ENCODE results near the gene RADIL. TPM values are rescaled to one million over a fixed set of nuclear protein-coding genes. Genes with fewer than 3 reads are reported as not detected.

Gene RADIL
- total RNA-seq, 1 experiment from 2014 or later, result 5.6 TPM

- CTCF ChIA-PET, result no interaction called here
- Histone ChIP-seq H3K27ac (ENCODE audit: low read length) (no peak overlapping the region), H3K36me3 (ENCODE audit: low read depth, low read length) (peaks cover 7% of the 10 kb centered on the region; the same call in 1 of the 2 replicates)
Measured at GRCh38 chr7:4763091-4763793, 120.3 kb downstream of the RADIL start.

GRCh38 chr7:4762121-4763055, 121.1 kb downstream of the RADIL start:
- H3K36me3 ChIP-seq (ENCODE audit: low read depth, low read length), result peaks cover 7% of the 10 kb centered on the region; the same call in 1 of the 2 replicates
- H3K27me3 ChIP-seq (ENCODE audit: low read length), result no peaks in the 10 kb centered on the region
- H3K9ac ChIP-seq (ENCODE audit: low read length), result no peak overlapping the region
- no peaks in the 10 kb centered on the region for H3F3A ChIP-seq (ENCODE audit: low read length, unreplicated experiment)
- H2AFZ ChIP-seq (ENCODE audit: low read length), result no peak overlapping the region
- H3K4me1 ChIP-seq (ENCODE audit: insufficient read depth, low read length), result no peaks in the 10 kb centered on the region
- no peak overlapping the region for H3K4me3 ChIP-seq (ENCODE audit: low read length)
- DNase-seq (no peak), ATAC-seq (no peak)
- TF ChIP-seq EZH2phosphoT487 (IDR thresholded peaks at IDR 0.05; ENCODE audit: borderline replicate concordance, low read length) (no peak), CTCF (conservative IDR thresholded peaks at IDR 0.05; ENCODE audit: low read depth, low read length) (no peak)
- H3K79me2 ChIP-seq (ENCODE audit: low read length), result no peaks in the 10 kb centered on the region
- no peaks in the 10 kb centered on the region for H4K20me1 ChIP-seq (ENCODE audit: low read length)
- H3K27ac ChIP-seq (ENCODE audit: low read length), result no peak overlapping the region
- intact Hi-C loops (cut with micrococcal nuclease), result no loop called here
- POLR2A ChIA-PET (ENCODE audit: unreplicated experiment), result no interaction called here
- BruUV-seq (replicated peaks), result no TSS peak
- no peak overlapping the region for H3K4me2 ChIP-seq (ENCODE audit: low read length)
- CTCF ChIA-PET, result no interaction called here
- H3K9me2 ChIP-seq (replicated peaks; ENCODE audit: low read length), result no peaks in the 10 kb centered on the region
- H3K9me3 ChIP-seq (ENCODE audit: low read length), result no peaks in the 10 kb centered on the region

More at GRCh38 chr7:4763091-4763793, 120.3 kb downstream of the RADIL start:
- Histone ChIP-seq H4K20me1 (ENCODE audit: low read length) (no peaks in the 10 kb centered on the region), H3K9me3 (ENCODE audit: low read length) (no peaks in the 10 kb centered on the region), H3F3A (ENCODE audit: low read length, unreplicated experiment) (no peaks in the 10 kb centered on the region), H3K4me2 (ENCODE audit: low read length) (no peak overlapping the region), H3K4me3 (ENCODE audit: low read length) (no peak overlapping the region), H3K4me1 (ENCODE audit: insufficient read depth, low read length) (no peaks in the 10 kb centered on the region), H3K9me2 (replicated peaks; ENCODE audit: low read length) (no peaks in the 10 kb centered on the region), H2AFZ (ENCODE audit: low read length) (no peak overlapping the region), H3K79me2 (ENCODE audit: low read length) (no peaks in the 10 kb centered on the region), H3K27me3 (ENCODE audit: low read length) (no peaks in the 10 kb centered on the region), H3K9ac (ENCODE audit: low read length) (no peak overlapping the region)
- no TSS peak for BruUV-seq (replicated peaks)
- no peak for TF ChIP-seq EZH2phosphoT487 (IDR thresholded peaks at IDR 0.05; ENCODE audit: borderline replicate concordance, low read length)
- no peak for TF ChIP-seq EZH2 (IDR thresholded peaks at IDR 0.05; ENCODE audit: low read length, unreplicated experiment)
- TF ChIP-seq CTCF (conservative IDR thresholded peaks at IDR 0.05; ENCODE audit: low read depth, low read length), result no peak
- intact Hi-C loops (cut with micrococcal nuclease), result no loop called here
- DNase-seq, result no peak
- no peak for ATAC-seq
- POLR2A ChIA-PET (ENCODE audit: unreplicated experiment), result no interaction called here

Data from PC-3 (cell line).